Kidney (tissue), 14 donors: ENCODE measurements around the gene POPDC3. TPM values are rescaled to one million over a fixed set of nuclear protein-coding genes. Genes with fewer than 3 reads are reported as not detected.

Source experiments
- DNase-seq, 5 donors: peaks; one replicate each; pipeline ENCODE4 v3.0.0-alpha.2; 2013 to 2020
- FAIRE-seq: peaks from 2 replicates; lab custom pipeline; 2012; peaks lifted over from hg19 to GRCh38; lab: Jason Lieb, UNC
- H3K27ac ChIP-seq, 2 donors: one replicate each; pipeline ENCODE4 v1.7.0; 2013; ENCODE audit warnings: low read depth in 2 of 2, low read length in 2 of 2, inconsistent platforms in 1 of 2
- H3K27me3 ChIP-seq: one replicate; pipeline ENCODE4 v1.7.1; 2013; ENCODE audit warnings: low read length, inconsistent platforms; ENCODE audit not compliant: control insufficient read depth, insufficient read depth
- H3K36me3 ChIP-seq, 3 donors: one replicate each; pipeline versions ENCODE4 v1.7.0 to v1.7.1; 2013; ENCODE audit warnings: low read length in 3 of 3, control low read depth in 1 of 3, inconsistent platforms in 1 of 3; ENCODE audit not compliant: insufficient read depth in 3 of 3, control insufficient read depth in 2 of 3
- H3K4me1 ChIP-seq, 3 donors: one replicate each; pipeline versions ENCODE4 v1.7.0 to v1.7.1; 2013; ENCODE audit warnings: low read length in 3 of 3, inconsistent platforms in 1 of 3, low read depth in 1 of 3; ENCODE audit not compliant: control insufficient read depth in 2 of 3, insufficient read depth in 2 of 3
- H3K4me3 ChIP-seq, 3 donors: one replicate each; pipeline versions ENCODE4 v1.7.0 to v1.8.1; 2013; ENCODE audit warnings: low read length in 3 of 3, control low read depth in 1 of 3, inconsistent platforms in 1 of 3
- H3K9ac ChIP-seq, 3 donors: one replicate each; pipeline versions ENCODE4 v1.7.0 to v1.7.1; 2013; ENCODE audit warnings: low read length in 3 of 3, control low read depth in 1 of 3, inconsistent platforms in 1 of 3
- H3K9me3 ChIP-seq, 3 donors: one replicate each; pipeline versions ENCODE4 v1.7.0 to v1.7.1; 2013; ENCODE audit warnings: low read length in 3 of 3, control low read depth in 1 of 3, inconsistent platforms in 1 of 3; ENCODE audit not compliant: control insufficient read depth in 2 of 3, insufficient read depth in 1 of 3
- intact Hi-C: fragments of 100-400 bp; cut with DNase I; formaldehyde crosslinking; loops from one replicate; pipeline ENCODE4 v1.11.1; 2022
- polyA plus RNA-seq: library from polyadenylated mRNA; stranded (reverse); fragments of 350-450 nt; fragmentation: Illumina TruSeq; extraction: RNeasy Lipid Tissue Mini Kit (QIAGEN cat#74804); gene quantifications from one replicate; pipeline ENCODE4 v1.2.3, GENCODE V29; 2014; ENCODE audit warnings: low read depth, low replicate concordance; ENCODE audit not compliant: insufficient read depth
- total RNA-seq: library from RNA; stranded (reverse); fragmentation: NEBNext Ultra II Directional; extraction: Animal tissue kit (Norgen Biotek cat#: 25700); gene quantifications from one replicate; pipeline ENCODE4 v1.2.1, GENCODE V29; 2021
- TF ChIP-seq, protein P1 (sequence below): IDR thresholded peaks from 3 replicates; pipeline ENCODE4 v1.5.1; 2012; ENCODE audit warnings: mild to moderate bottlenecking, moderate library complexity, borderline replicate concordance; ENCODE audit not compliant: insufficient read depth; ENCODE audit errors: extremely low read depth
- donor health status: control.
- donor health status: control.
- donor health status: control.
- donor health status: control.
- donor health status: control.
- donor health status: DM: yes; HTN: yes; CAD: no.
- donor health status: Normal renal cell carcinoma (clear cell type).

The POPDC3 gene
- total and polyA plus RNA-seq, 2 donors from 2014 or later: not detected

DNA sequence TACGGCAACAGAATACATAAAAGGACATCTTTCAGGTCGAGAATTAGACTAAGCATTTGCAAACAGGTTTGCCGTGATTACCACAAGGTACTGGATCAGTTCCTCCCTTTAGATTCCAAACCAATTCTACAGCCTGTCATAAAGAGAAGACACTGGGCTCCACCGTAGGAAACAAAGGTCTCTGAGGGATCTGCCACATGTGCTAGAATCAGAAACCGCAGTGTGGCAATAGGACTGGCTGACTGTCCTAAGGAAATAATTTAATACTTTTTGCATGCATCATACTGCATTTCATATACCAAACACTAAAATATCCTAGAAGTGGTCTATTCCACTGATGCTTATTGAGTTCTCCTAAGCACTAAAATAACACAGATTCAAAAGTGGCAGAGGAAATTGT is 59.2 kb downstream of the POPDC3 start:
- Histone ChIP-seq H3K36me3 (no peaks in the 10 kb centered on the region), H3K4me3 (no peak overlapping the region), H3K27ac (no peak overlapping the region), H3K4me1 (no peaks in the 10 kb centered on the region), H3K27me3 (no peaks in the 10 kb centered on the region), H3K9ac (no peak overlapping the region), H3K9me3 (no peaks in the 10 kb centered on the region)
- intact Hi-C loops: no loop called here
- DNase-seq (no peak), FAIRE-seq (no peak)
- TF ChIP-seq, protein P1, sequence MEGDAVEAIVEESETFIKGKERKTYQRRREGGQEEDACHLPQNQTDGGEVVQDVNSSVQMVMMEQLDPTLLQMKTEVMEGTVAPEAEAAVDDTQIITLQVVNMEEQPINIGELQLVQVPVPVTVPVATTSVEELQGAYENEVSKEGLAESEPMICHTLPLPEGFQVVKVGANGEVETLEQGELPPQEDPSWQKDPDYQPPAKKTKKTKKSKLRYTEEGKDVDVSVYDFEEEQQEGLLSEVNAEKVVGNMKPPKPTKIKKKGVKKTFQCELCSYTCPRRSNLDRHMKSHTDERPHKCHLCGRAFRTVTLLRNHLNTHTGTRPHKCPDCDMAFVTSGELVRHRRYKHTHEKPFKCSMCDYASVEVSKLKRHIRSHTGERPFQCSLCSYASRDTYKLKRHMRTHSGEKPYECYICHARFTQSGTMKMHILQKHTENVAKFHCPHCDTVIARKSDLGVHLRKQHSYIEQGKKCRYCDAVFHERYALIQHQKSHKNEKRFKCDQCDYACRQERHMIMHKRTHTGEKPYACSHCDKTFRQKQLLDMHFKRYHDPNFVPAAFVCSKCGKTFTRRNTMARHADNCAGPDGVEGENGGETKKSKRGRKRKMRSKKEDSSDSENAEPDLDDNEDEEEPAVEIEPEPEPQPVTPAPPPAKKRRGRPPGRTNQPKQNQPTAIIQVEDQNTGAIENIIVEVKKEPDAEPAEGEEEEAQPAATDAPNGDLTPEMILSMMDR: no peak

DNA sequence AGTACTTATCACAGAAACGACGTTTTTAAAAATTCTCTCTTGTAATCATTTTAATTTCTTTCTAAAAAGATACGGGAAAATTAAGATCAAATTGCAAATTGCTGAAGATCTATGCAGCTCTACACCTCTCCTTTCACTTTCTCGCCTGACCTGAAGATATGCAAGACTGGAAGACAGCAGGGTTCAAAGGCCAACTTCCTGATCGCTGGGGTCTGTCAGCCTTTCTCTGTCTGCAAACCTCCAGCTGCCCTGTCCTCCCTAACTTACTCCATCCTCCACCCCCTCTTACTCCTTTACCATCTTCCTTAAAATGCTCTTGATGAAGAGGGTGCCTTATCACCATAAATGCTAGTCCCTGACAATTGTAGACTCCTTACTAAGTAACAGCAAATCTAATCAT is 63.7 kb downstream of the POPDC3 start:
- FAIRE-seq: no peak

DNA sequence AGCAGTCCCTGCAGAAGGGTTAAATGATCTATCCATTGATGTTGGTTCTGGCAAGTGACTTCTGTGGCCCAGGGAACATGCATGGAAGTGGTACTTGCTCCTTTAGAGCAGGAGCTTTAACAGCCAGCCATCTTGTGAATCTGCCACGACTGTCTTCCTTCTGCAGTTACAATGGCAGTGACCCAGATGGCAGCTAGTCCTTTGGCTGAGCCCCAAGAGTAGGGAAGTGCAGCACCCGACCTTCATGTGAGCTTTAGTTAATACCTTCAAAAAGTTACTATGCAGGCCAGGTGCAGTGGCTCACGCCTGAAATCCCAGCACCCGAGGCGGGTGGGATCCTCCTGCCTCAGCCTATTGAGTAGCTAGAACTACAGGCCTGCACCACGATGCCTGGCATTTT is 66.4 kb downstream of the POPDC3 start:
- no peaks in the 10 kb centered on the region for H3K4me1 ChIP-seq
- no peak for FAIRE-seq
- DNase-seq: no peak
- H3K9ac ChIP-seq: no peak overlapping the region
- TF ChIP-seq, protein P1: no peak
- no peak overlapping the region for H3K4me3 ChIP-seq
- no peaks in the 10 kb centered on the region for H3K36me3 ChIP-seq
- no peaks in the 10 kb centered on the region for H3K27me3 ChIP-seq
- H3K9me3 ChIP-seq: no peaks in the 10 kb centered on the region
- intact Hi-C loops: no loop called here
- no peak overlapping the region for H3K27ac ChIP-seq

More for the DNA sequence above, 63.7 kb downstream of the POPDC3 start:
- Histone ChIP-seq H3K9ac (no peak overlapping the region), H3K4me3 (no peak overlapping the region), H3K27ac (no peak overlapping the region), H3K27me3 (no peaks in the 10 kb centered on the region), H3K9me3 (no peaks in the 10 kb centered on the region), H3K36me3 (no peaks in the 10 kb centered on the region), H3K4me1 (no peaks in the 10 kb centered on the region)
- no peak for DNase-seq
- TF ChIP-seq, protein P1: no peak
- intact Hi-C loops: no loop called here

DNA sequence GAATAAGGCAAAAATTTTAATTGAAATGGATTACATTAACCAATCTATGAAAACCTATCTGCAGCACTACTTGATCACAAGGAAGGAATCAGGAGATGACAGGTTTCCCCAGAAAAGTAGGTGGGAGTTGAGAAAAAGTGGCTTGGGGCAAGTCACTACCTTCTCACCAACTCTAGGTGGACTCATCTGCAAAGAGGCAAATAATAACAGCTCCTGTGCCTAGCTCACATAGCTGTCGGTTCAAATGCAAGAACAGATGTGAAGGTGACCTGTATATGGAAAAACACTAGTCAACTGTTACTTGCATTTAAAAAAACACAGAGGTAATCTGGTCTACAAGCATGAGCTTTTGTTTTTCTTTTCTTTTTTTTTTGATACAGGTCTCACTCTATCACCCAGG is 67.2 kb downstream of the POPDC3 start:
- H3K4me1 ChIP-seq: no peaks in the 10 kb centered on the region
- H3K27ac ChIP-seq: no peak overlapping the region
- no peaks in the 10 kb centered on the region for H3K27me3 ChIP-seq
- H3K9me3 ChIP-seq: no peaks in the 10 kb centered on the region
- TF ChIP-seq, protein P1: no peak
- intact Hi-C loops: no loop called here
- no peak overlapping the region for H3K9ac ChIP-seq
- DNase-seq (no peak), FAIRE-seq (no peak)
- H3K36me3 ChIP-seq: no peaks in the 10 kb centered on the region
- no peak overlapping the region for H3K4me3 ChIP-seq
